GM18508 (cell line): ENCODE data around the gene CLHC1.
"Not testable (repeated sequence)": the region's sequence is repeated elsewhere in the genome, so short reads cannot be mapped to it uniquely, and the experiment has no call there.

ENCODE experiments used
- ATAC-seq: cut with Tn5 transposase; IDR thresholded peaks from one replicate; pipeline ENCODE4 v1.9.1; 2021; ENCODE audit warnings: moderate number of reproducible peaks; ENCODE audit not compliant: insufficient read depth, unreplicated experiment

Gene CLHC1

GRCh38 chr2:55232084-55232862 lies at the start of gene CLHC1, which contains the start of gene RPS27A:
Gene CLHC1, minus strand, starts transcription at chr2:55232293. Its CDS starts 9,882 bp downstream, at chr2:55222411.
Gene RPS27A, plus strand, starts transcription at chr2:55232688. Its CDS starts 137 bp downstream, at chr2:55232825.
- peak; percentile 81 for ATAC-seq

GRCh38 chr2:55280851-55281546 lies 48.9 kb upstream of the CLHC1 start:
- ATAC-seq: not testable (repeated sequence)

- ATAC-seq: not testable (repeated sequence)
These were observed 47.8 kb upstream of the CLHC1 start for GRCh38 chr2:55279859-55280424.

- ATAC-seq: not testable (repeated sequence)
These were observed 47.2 kb upstream of the CLHC1 start for GRCh38 chr2:55279214-55279835.

DNA sequence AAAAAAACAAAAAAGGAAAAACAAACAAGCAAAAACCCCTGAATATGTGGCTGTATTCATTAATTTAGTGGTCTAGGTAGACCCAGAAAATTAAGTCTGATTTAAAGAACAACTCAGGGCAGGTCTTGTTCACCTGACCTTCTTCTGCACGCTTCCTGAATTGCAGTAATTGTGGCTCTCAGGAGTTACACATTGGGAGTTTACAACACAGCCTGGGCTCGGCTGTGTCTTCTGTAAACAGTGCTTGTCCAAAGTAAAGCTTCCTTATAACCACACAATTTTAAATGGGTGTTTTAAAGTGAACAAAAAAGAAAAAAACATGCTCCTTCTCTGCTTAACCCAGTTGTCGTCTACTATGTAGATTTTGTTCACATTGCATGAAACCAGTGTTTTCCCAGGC lies 45.2 kb upstream of the CLHC1 start:
- ATAC-seq: no peak

DNA sequence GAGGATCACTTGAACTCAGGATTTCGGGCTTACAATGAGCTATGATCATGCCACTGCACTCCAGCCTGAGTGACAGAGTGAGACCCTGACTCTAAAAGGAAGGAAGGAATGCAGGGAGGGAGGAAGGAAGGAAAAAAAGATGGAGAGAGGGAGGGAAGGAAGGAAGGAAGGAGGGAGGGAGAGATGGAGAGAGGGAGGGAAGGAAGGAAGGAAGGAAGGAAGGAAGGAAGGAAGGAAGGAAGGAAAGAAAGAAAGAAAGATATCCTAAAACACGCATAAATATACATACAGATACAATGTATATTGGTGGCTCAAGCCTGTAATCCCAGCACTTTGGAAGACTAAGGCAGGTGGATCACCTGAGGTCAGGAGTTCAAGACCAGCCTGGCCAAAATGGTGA lies 42.3 kb upstream of the CLHC1 start:
- not testable (repeated sequence) for ATAC-seq

DNA sequence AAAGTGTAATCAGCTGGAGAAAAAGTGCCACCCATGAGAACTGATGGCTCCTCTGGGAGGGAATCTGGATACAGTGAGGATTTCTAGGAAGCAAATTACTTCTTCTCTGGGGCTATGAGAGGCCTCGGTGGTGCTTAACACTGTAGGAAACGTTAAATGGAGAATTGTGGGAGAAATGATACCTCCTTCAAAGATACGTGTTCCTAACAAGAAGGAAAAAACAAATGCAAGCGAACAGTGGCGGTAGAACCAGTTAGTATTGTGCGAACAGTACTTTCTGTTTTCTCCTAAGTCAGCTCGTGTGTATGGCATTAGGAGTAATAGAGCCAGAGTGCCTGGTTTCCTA lies 37.5 kb upstream of the CLHC1 start:
- ATAC-seq: no peak

DNA sequence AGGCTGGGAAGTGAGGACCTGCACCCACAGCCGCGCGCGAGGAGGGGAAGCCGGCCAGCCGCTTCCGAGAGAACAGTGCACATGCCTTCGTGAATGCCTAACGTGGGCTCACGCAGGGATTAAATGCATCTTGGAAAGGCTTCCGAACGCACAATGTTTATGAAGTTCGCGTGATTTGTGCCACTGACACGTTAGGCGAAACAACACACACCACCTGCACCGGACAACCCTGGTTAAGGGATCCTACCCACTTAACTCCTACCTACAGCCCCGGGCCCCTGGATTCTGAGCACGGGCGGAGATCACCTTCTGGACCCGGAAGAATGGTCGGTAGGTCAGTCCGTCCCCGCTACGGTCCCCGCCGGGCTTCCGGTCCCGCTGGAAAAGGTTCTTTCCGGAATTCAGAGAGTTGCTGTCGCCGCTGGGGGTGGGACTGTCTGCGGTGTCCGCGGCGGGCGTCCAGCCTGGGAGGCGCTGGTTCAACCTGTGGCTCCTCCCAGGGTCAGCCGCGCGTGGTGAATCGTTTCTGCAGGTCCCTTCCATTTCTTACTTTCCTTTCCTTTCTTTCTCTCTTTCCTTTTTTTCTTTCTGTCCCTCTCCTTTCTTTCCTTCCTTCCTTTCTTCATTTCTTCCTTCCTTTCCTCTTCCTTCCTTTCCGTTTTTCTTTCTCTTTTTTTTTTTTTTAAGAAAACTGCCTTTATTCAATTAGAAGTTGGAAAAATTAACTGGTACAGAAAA lies 37.0 kb upstream of the CLHC1 start, which contains the start of gene MTIF2:
TSS of gene MTIF2 (minus strand) at position 325 of the 738 bp plus-strand sequence. CDS start 5,373 bp downstream, outside the sequence.
- ATAC-seq: peak; percentile 86

GRCh38 chr2:55268288-55268906 lies 36.3 kb upstream of the CLHC1 start:
- ATAC-seq: no peak

DNA sequence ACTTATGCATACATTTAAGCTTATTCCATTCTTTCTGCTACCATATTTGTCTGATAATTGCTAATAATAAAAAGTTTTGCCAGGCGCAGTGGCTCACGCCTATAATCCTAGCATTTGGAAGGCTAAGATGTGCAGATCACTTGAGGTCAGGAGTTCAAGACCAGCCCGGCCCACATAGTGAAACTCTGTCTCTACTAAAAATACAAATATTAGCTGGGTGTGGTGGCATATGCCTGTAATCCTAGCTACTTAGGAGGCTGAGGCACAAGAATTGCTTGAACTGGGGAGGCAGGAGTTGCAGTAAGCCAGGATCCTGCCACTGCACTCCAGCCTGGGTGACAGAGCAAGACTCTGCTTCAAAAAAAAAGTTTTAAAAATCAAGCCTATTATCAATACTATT lies 27.5 kb upstream of the CLHC1 start:
- not testable (repeated sequence) for ATAC-seq

- ATAC-seq: no peak
These were observed 20.7 kb upstream of the CLHC1 start for GRCh38 chr2:55252832-55253231.

GRCh38 chr2:55247025-55247424 lies 14.9 kb upstream of the CLHC1 start:
- ATAC-seq: no peak

DNA sequence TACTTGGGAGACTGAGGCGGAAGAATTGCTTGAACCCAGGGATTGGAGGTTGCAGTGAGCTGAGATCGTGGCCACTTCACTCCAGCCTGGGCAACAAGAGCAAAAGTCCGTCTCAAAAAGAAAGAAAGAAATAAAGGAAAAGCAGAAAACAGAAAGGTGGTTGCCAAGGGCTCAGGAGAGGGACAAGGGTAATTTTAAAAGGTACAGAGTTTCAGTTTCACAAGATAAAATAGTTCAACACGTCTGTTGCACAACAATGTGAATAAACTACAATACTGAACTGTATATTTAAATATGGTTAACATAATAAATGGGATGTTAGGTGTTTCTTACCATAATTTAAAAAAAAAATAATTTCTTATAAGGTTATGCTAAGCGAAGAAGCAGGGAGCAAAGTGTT lies 13.3 kb upstream of the CLHC1 start:
- ATAC-seq: no peak

GRCh38 chr2:55242617-55243016 lies 10.5 kb upstream of the CLHC1 start:
- ATAC-seq: no peak

GRCh38 chr2:55241582-55241981 lies 9.5 kb upstream of the CLHC1 start:
- not testable (repeated sequence) for ATAC-seq

GRCh38 chr2:55239656-55240222 lies 7.6 kb upstream of the CLHC1 start:
- ATAC-seq: no peak

DNA sequence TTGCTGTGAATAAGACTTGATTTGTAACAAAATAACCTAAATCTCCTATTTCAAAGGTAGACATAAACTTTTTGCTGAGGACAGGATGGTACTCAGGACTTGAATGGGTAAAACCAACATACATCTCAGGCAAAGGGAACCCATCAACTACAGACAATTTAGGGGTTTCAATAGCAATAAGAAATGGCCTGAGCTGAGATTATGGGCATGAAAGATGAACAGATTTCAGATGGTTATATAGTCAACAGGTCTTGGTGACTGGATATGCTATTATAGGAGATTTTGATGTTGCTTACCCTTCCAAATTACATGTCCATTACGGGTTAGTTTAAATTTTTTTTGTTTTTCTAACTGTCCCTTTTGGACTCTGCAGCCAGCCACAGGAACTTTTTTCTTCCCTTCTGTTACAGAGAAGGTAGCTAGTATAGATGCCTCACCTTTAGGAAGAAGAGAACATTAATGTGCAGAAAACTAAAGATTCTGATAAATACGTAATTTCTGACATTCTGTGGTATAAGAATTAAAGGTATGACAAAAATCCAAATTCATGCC lies 5.0 kb upstream of the CLHC1 start:
- no peak for ATAC-seq

GRCh38 chr2:55235724-55236538 lies 3.8 kb upstream of the CLHC1 start:
- no peak for ATAC-seq
